ENCODE measurements around the gene STAT1. TPM values are rescaled to one million over a fixed set of nuclear protein-coding genes. Genes with fewer than 3 reads are reported as not detected.

Gene STAT1
- total RNA-seq, 1 experiment from 2014 or later: 73.4 TPM

DNA sequence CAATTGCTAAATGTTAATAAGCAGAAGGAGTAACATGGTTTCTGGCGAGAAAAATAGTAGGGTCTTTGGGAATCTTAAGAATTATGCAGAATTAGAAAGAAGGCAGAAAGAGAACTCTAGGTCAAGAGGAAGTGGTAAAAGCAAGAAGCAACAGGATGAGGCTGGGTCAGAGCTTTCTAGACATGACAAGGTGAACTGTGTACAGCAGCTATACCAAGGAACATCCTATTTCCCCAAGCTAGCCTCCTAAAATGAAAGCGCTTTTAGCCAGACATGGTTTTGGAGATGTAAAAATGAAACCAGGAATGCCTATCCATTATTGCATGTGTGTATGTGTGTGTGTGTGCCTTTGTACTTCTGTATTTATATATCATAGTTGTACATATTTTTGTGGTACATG, 42.3 kb upstream of the STAT1 start:
- TF ChIP-seq POLR2AphosphoS5 (IDR thresholded peaks at IDR 0.05; ENCODE audit: low read depth, low read length): no peak
- TF ChIP-seq, protein P1, sequence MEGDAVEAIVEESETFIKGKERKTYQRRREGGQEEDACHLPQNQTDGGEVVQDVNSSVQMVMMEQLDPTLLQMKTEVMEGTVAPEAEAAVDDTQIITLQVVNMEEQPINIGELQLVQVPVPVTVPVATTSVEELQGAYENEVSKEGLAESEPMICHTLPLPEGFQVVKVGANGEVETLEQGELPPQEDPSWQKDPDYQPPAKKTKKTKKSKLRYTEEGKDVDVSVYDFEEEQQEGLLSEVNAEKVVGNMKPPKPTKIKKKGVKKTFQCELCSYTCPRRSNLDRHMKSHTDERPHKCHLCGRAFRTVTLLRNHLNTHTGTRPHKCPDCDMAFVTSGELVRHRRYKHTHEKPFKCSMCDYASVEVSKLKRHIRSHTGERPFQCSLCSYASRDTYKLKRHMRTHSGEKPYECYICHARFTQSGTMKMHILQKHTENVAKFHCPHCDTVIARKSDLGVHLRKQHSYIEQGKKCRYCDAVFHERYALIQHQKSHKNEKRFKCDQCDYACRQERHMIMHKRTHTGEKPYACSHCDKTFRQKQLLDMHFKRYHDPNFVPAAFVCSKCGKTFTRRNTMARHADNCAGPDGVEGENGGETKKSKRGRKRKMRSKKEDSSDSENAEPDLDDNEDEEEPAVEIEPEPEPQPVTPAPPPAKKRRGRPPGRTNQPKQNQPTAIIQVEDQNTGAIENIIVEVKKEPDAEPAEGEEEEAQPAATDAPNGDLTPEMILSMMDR (IDR thresholded peaks at IDR 0.05): no peak
- no peak for TF ChIP-seq SIN3A (IDR thresholded peaks at IDR 0.05; ENCODE audit: borderline replicate concordance, insufficient read depth, low read depth, low read length)
- TF ChIP-seq, protein P2, sequence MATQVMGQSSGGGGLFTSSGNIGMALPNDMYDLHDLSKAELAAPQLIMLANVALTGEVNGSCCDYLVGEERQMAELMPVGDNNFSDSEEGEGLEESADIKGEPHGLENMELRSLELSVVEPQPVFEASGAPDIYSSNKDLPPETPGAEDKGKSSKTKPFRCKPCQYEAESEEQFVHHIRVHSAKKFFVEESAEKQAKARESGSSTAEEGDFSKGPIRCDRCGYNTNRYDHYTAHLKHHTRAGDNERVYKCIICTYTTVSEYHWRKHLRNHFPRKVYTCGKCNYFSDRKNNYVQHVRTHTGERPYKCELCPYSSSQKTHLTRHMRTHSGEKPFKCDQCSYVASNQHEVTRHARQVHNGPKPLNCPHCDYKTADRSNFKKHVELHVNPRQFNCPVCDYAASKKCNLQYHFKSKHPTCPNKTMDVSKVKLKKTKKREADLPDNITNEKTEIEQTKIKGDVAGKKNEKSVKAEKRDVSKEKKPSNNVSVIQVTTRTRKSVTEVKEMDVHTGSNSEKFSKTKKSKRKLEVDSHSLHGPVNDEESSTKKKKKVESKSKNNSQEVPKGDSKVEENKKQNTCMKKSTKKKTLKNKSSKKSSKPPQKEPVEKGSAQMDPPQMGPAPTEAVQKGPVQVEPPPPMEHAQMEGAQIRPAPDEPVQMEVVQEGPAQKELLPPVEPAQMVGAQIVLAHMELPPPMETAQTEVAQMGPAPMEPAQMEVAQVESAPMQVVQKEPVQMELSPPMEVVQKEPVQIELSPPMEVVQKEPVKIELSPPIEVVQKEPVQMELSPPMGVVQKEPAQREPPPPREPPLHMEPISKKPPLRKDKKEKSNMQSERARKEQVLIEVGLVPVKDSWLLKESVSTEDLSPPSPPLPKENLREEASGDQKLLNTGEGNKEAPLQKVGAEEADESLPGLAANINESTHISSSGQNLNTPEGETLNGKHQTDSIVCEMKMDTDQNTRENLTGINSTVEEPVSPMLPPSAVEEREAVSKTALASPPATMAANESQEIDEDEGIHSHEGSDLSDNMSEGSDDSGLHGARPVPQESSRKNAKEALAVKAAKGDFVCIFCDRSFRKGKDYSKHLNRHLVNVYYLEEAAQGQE (IDR thresholded peaks at IDR 0.05; ENCODE audit: insufficient read depth in 1 of 2, low read depth in 2 of 2, low read length in 1 of 2): no peak
- no peak for TF ChIP-seq TCF7L2 (IDR thresholded peaks at IDR 0.05; ENCODE audit: low read depth, low read length)
- ATAC-seq (no peak), DNase-seq (ENCODE audit: low read depth, low spot score) (no peak)
- H3K27me3 ChIP-seq (ENCODE audit: control insufficient read depth, insufficient read depth, low read length): peaks cover 4% of the 10 kb centered on the region; the same call in 1 of the 2 replicates
- no peaks in the 10 kb centered on the region for H3K9me3 ChIP-seq (ENCODE audit: control insufficient read depth, insufficient read depth, low read depth, low read length)
- ChIA-PET CTCF (no interaction called here), POLR2A (no interaction called here)
- in situ Hi-C loops (cut with HindIII; ENCODE audit: low pct_unique_long_range_greater_than_20kb, low sequenced_read_pairs): no loop called here
- no peak overlapping the region for H3K4me3 ChIP-seq (ENCODE audit: low read depth in 2 of 2, low read length in 2 of 2)
- H3K27ac ChIP-seq (ENCODE audit: low read length): no peak overlapping the region
- no TSS peak for BruUV-seq (replicated peaks)
- intact Hi-C loops (cut with micrococcal nuclease; ENCODE audit: unreplicated experiment): no loop called here
- peaks cover 3% of the 10 kb centered on the region; the same call in 1 of the 2 replicates for H3K4me1 ChIP-seq (ENCODE audit: control insufficient read depth, insufficient read depth, low read length)
- no peaks in the 10 kb centered on the region for H3K36me3 ChIP-seq (ENCODE audit: control insufficient read depth, insufficient read depth, low read length)

DNA sequence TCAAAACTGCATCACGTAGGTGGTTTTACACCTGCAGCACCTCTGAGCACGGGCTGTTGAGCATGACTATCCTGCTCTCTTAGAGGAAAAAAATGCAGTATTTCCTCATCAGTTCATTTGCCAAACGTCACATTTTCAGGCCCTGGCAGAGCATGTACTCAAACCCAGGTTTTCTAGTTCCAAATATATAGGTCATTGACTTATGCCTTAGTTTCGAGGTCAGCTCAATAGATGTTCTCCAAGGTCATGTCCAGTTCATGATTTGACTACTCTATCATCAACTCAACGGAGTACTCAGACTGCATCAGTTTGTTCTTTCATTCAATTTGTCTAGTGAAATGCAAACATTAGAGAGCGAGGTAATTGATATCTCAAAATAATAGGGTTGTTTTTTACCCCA, 39.3 kb upstream of the STAT1 start:
- intact Hi-C loops (cut with micrococcal nuclease; ENCODE audit: unreplicated experiment): loop anchor here (1.0 kb wide), 1 partner anchor 102 kb away; no protein-coding TSS in a partner anchor
- in situ Hi-C loops (cut with HindIII; ENCODE audit: low pct_unique_long_range_greater_than_20kb, low sequenced_read_pairs): no loop called here
- DNase-seq (ENCODE audit: low read depth, low spot score) (no peak), ATAC-seq (no peak)
- Histone ChIP-seq H3K4me3 (ENCODE audit: low read depth in 2 of 2, low read length in 2 of 2) (no peak overlapping the region), H3K36me3 (ENCODE audit: control insufficient read depth, insufficient read depth, low read length) (no peaks in the 10 kb centered on the region), H3K27me3 (ENCODE audit: control insufficient read depth, insufficient read depth, low read length) (peaks cover 6% of the 10 kb centered on the region; the same call in 1 of the 2 replicates), H3K9me3 (ENCODE audit: control insufficient read depth, insufficient read depth, low read depth, low read length) (no peaks in the 10 kb centered on the region), H3K27ac (ENCODE audit: low read length) (no peak overlapping the region), H3K4me1 (ENCODE audit: control insufficient read depth, insufficient read depth, low read length) (peaks cover 3% of the 10 kb centered on the region; the same call in 1 of the 2 replicates)
- no peak for TF ChIP-seq SIN3A (IDR thresholded peaks at IDR 0.05; ENCODE audit: borderline replicate concordance, insufficient read depth, low read depth, low read length)
- TF ChIP-seq, protein P1 (IDR thresholded peaks at IDR 0.05): no peak
- TF ChIP-seq, protein P2 (IDR thresholded peaks at IDR 0.05; ENCODE audit: insufficient read depth in 1 of 2, low read depth in 2 of 2, low read length in 1 of 2): no peak
- no peak for TF ChIP-seq TCF7L2 (IDR thresholded peaks at IDR 0.05; ENCODE audit: low read depth, low read length)
- TF ChIP-seq POLR2AphosphoS5 (IDR thresholded peaks at IDR 0.05; ENCODE audit: low read depth, low read length): no peak
- CTCF ChIA-PET: interaction anchor here (0.7 to 2.7 kb wide), 5 partner anchors 51 to 468 kb away, joined by 3 to 31 read pairs (median 4); no protein-coding TSS in a partner anchor
- BruUV-seq (replicated peaks): no TSS peak
- POLR2A ChIA-PET: no interaction called here
